Fibroblast of skin of right biceps (primary cell): ENCODE measurements around the gene CADM2.
"Not testable (repeated sequence)": the region's sequence is repeated elsewhere in the genome, so short reads cannot be mapped to it uniquely, and the experiment has no call there.

Experiments
- DNase-seq: peaks from one replicate; pipeline ENCODE4 v3.0.0-alpha.2; 2013

Gene CADM2

GRCh38 chr3:84958495-84959469 lies at the start of gene CADM2:
Gene CADM2 (plus strand): TSS chr3:84958989.
- peak; percentile 83 for DNase-seq

GRCh38 chr3:84918592-84918991 lies 40.2 kb upstream of the CADM2 start:
- DNase-seq: not testable (repeated sequence)

- no peak for DNase-seq
These were observed 36.1 kb upstream of the CADM2 start for GRCh38 chr3:84922682-84923081.

GRCh38 chr3:84925571-84925970 lies 33.2 kb upstream of the CADM2 start:
- no peak for DNase-seq

GRCh38 chr3:84943379-84943778 lies 15.4 kb upstream of the CADM2 start:
- DNase-seq: no peak

- DNase-seq: no peak
These were observed 12.5 kb upstream of the CADM2 start for GRCh38 chr3:84946240-84946639.

- no peak for DNase-seq
These were observed 882 bp downstream of the CADM2 start for GRCh38 chr3:84959470-84960271.

GRCh38 chr3:84960581-84960980 lies 1.8 kb downstream of the CADM2 start:
- no peak for DNase-seq

- no peak for DNase-seq
These were observed 2.2 kb downstream of the CADM2 start for GRCh38 chr3:84961011-84961410.

GRCh38 chr3:84961521-84962255 lies 2.9 kb downstream of the CADM2 start:
- DNase-seq: no peak

- no peak for DNase-seq
These were observed 3.6 kb downstream of the CADM2 start for GRCh38 chr3:84962415-84962814.

- DNase-seq: no peak
These were observed 4.3 kb downstream of the CADM2 start for GRCh38 chr3:84963137-84963536.

- peak; percentile 3 for DNase-seq
These were observed 6.4 kb downstream of the CADM2 start for GRCh38 chr3:84965141-84965540.

- DNase-seq: no peak
These were observed 9.2 kb downstream of the CADM2 start for GRCh38 chr3:84967767-84968581.

GRCh38 chr3:84968701-84969235 lies 10.0 kb downstream of the CADM2 start:
- DNase-seq: no peak

GRCh38 chr3:84974347-84974746 lies 15.6 kb downstream of the CADM2 start:
- DNase-seq: no peak

GRCh38 chr3:84977021-84977420 lies 18.2 kb downstream of the CADM2 start:
- no peak for DNase-seq

GRCh38 chr3:84978843-84979242 lies 20.1 kb downstream of the CADM2 start:
- DNase-seq: no peak

- DNase-seq: no peak
These were observed 21.2 kb downstream of the CADM2 start for GRCh38 chr3:84980011-84980410.

- DNase-seq: no peak
These were observed 21.7 kb downstream of the CADM2 start for GRCh38 chr3:84980456-84980855.

- DNase-seq: no peak
These were observed 24.7 kb downstream of the CADM2 start for GRCh38 chr3:84983490-84983889.

- DNase-seq: no peak
These were observed 25.6 kb downstream of the CADM2 start for GRCh38 chr3:84984429-84984828.
